RWPE1 (cell line): Measurements from ENCODE around the gene RBCK1.

ENCODE experiments used
- CTCF ChIA-PET: fragments of 350-600 bp; sonication (Branson Sonifier 250); formaldehyde crosslinking; extraction: SDS; loops from one replicate; lab custom pipeline; 2021; lab: Yijun Ruan, JAX
- POLR2A ChIA-PET: fragments of 400-600 bp; formaldehyde crosslinking; extraction: SDS; loops from one replicate; lab custom pipeline; 2020; ENCODE audit warnings: antibody characterized with exemption; ENCODE audit not compliant: low non-redundant PET; lab: Yijun Ruan, JAX
- DNase-seq: peaks from one replicate; pipeline ENCODE4 v3.0.0; 2012; ENCODE audit warnings: low spot score
- H3K27ac ChIP-seq: fragments of 450-650 bp; 2 replicates; pipeline ENCODE4 v1.5.1; 2017
- TF ChIP-seq, protein P1 (sequence below): fragments of 450-650 bp; conservative IDR thresholded peaks from 2 replicates; pipeline ENCODE4 v1.5.1; 2017; ENCODE audit warnings: low read depth, mild to moderate bottlenecking

The RBCK1 gene

DNA sequence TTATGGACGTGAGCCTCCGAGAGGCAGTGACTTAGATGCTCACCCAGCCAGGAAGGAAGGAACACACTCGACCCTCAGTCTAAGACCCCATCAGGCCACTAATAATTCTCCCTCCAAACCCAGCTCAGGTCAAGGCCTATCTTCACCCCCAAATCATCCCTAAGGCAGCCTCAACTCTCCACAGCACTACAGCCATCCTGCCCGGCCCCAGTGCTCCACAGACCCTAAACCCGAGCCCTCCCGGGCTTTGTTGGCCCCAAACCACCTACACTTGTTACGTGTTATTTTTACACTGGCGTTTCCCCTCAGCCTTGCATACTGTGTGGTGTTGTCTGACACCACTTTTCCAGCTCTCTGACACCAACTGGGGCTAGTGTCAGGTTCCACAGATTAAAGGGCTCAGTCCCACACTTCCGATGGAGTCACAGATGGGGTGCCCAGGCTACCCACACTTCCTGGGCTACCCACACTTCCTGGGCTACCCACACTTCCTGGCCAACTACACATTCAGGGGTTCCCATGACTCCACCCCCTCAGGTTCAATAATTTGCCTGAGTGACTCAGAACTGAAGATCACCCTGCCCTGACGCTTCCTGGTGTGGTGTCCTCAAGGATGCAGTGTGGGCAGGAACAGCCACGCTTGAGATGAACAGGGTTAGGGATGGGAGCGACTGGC lies 25.3 kb downstream of the RBCK1 start:
- DNase-seq = no peak
- H3K27ac ChIP-seq = peak overlapping the region; percentile 66
- CTCF ChIA-PET = interaction anchor here (0.6 to 2.6 kb wide), 2 partner anchors 79 to 81 kb away, joined by 4 to 9 read pairs; no protein-coding TSS in a partner anchor

DNA sequence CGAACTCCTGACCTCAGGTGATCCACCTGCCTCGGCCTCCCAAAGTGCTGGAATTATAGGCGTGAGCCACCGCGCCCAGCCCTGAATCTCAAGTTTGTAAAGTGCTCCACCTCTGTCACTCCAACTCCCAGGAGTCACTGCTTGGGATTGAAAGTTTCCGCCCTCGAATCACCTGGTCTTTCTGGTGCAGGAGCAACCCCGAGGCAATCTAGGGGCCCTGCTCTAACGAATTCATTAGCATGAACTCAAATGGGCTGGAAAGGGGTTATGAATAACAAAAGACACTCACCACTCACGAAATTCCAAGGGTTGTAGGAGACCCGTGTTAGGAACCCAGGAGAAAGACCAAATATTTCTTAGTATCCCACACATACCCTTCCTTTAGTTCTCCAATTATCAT lies 26.1 kb downstream of the RBCK1 start:
- peak overlapping the region; percentile 66 for H3K27ac ChIP-seq
- ChIA-PET POLR2A (no interaction called here), CTCF (interaction anchor here (0.8 kb wide), 1 partner anchor 21 kb away, joined by 4 read pairs; no protein-coding TSS in a partner anchor)
- TF ChIP-seq, protein P1, sequence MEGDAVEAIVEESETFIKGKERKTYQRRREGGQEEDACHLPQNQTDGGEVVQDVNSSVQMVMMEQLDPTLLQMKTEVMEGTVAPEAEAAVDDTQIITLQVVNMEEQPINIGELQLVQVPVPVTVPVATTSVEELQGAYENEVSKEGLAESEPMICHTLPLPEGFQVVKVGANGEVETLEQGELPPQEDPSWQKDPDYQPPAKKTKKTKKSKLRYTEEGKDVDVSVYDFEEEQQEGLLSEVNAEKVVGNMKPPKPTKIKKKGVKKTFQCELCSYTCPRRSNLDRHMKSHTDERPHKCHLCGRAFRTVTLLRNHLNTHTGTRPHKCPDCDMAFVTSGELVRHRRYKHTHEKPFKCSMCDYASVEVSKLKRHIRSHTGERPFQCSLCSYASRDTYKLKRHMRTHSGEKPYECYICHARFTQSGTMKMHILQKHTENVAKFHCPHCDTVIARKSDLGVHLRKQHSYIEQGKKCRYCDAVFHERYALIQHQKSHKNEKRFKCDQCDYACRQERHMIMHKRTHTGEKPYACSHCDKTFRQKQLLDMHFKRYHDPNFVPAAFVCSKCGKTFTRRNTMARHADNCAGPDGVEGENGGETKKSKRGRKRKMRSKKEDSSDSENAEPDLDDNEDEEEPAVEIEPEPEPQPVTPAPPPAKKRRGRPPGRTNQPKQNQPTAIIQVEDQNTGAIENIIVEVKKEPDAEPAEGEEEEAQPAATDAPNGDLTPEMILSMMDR = no peak
- no peak for DNase-seq

More for the DNA sequence above, 25.3 kb downstream of the RBCK1 start:
- POLR2A ChIA-PET = interaction anchor here (0.6 kb wide), 1 partner anchor 68 kb away, joined by 8 read pairs; no protein-coding TSS in a partner anchor
- TF ChIP-seq, protein P1 = no peak

DNA sequence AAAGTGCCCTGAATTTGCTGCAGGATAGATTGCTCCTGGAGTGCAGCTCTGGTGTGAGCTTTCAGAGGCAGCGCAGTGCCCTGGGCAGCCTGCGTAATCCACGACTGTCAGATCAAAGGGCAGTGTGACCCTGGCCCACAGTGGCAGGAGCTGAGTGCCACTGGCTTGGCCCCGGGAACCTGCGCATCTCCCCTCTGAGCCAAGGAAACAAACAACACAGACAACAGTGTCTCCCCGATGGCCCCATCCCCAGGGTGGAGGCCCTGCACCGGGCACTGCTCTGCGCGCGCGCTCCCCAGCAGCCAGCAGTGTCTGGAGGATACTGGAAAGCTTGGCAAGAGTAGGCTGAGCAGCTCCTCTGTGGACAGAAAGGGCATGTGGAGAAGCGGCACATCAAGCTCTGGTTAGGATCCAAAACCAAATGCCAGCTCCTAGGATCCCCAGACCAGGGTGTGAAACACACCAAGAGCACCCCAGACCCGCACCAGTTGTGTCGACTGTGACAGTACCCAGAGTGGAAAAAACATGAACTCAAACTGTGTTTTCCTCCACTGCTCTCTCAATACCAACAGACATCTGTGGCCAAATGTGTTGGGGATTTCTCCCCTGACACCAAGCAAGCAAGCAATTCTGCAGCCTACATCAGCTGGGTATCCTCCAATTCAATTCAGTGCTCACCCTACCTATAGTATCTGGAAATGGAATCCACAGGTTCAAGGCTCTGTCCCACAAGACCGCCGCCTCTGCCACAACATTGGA lies 26.7 kb downstream of the RBCK1 start:
- H3K27ac ChIP-seq = peak overlapping the region; percentile 66
- POLR2A ChIA-PET = no interaction called here
- CTCF ChIA-PET = interaction anchor here (0.8 kb wide), 1 partner anchor 20 kb away, joined by 4 read pairs; no protein-coding TSS in a partner anchor
- no peak for DNase-seq
- TF ChIP-seq, protein P1 = no peak

DNA sequence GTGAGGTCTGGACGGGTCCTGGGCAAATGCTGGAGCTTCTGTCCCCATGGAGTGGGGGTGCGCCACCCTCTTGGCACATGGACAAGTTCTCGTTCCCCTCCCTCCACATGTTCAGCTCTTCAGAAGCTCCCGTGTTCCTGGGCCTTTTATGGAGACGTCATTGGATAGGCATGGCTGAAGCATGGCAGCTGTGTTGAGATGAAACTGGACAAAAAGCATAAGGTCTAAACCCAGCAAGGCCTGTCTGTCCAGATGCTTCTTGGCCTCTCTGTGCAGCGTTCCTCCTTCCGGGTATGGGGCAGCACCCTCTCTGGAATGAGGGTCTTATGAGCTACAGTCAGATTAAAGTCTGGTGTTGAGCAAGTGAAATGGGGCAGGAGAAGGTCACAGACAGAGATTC lies 27.5 kb downstream of the RBCK1 start:
- POLR2A ChIA-PET = no interaction called here
- H3K27ac ChIP-seq = peak overlapping the region; percentile 66
- CTCF ChIA-PET = no interaction called here
- TF ChIP-seq, protein P1 = no peak
- DNase-seq = no peak

DNA sequence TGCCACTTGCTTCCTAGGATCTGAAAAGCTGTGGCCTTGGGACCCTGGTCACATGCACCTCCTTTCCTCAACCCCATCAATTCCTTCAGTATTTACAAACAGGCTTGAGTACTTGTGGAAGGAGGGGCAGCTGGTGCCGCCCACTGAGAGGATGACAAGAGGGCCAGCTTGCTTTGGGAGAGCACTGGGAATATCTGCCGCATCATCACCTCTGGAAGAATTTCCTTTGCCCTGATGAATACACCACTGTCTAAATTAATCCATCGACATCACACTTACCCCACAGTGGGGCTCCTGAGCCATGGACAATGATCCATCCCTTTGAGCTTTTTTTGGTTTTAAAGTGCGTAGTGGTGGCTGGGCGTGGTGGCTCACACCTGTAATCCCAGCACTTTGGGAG lies 28.4 kb downstream of the RBCK1 start:
- ChIA-PET CTCF (interaction anchor here (0.7 kb wide), 1 partner anchor 670 kb away, joined by 5 read pairs; no protein-coding TSS in a partner anchor), POLR2A (no interaction called here)
- DNase-seq = no peak
- TF ChIP-seq, protein P1 = no peak
- H3K27ac ChIP-seq = no peak overlapping the region

DNA sequence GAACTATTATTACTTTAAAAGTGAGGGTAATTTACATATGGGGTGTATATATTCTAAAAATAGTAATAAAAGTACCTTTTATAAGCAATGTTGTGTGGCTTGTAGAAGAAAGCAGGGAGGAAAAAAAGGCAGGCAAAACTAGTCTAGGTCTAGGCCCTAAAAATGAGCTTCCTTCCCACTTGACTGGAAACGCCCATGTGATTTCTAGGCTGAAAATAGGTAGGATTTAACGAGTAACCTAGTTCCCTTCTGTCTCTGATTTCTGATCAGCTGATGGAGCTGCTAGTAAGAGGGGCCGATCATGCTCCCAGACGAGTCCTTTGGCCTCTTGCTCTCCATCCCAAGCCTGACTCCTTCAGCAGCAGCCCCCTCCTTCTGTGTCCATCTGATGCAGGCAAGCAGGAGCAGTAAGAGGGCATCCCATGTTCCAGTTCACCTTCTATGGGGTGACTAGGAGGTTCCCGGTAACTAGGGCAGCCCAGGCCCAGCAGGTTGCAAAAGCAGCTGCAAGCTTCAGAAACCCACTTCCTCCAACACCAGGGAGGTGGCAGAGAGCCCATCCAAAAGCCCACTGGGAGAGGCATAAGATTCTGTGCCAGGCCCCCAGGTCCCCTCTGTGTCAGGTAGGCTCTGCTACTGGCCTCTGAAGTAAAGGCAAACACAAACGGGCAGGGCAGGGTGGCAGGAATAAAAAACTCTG lies 29.8 kb downstream of the RBCK1 start:
- ChIA-PET CTCF (no interaction called here), POLR2A (no interaction called here)
- peak overlapping the region; percentile 27 for H3K27ac ChIP-seq
- TF ChIP-seq, protein P1 = no peak
- DNase-seq = no peak
